ENCODE data around the gene FOXRED2.

FOXRED2 gene

GRCh38 chr22:36467042-36467810 lies 39.6 kb downstream of the FOXRED2 start:
- no peak for DNase-seq (ENCODE audit: extremely low read depth, insufficient read length)
- no peaks in the 10 kb centered on the region for H3K27me3 ChIP-seq (replicated peaks; ENCODE audit: control insufficient read depth, insufficient read depth, low read length)
- no peak for TF ChIP-seq CTCF (IDR thresholded peaks at IDR 0.05; ENCODE audit: insufficient read depth, low read length, poor library complexity, severe bottlenecking)
- H3K36me3 ChIP-seq (ENCODE audit: control insufficient read depth, insufficient read depth, low read length), result peaks cover 19% of the 10 kb centered on the region
- H3K4me3 ChIP-seq (replicated peaks; ENCODE audit: low read depth, low read length), result no peak overlapping the region

- no peak for TF ChIP-seq CTCF (IDR thresholded peaks at IDR 0.05; ENCODE audit: insufficient read depth, low read length, poor library complexity, severe bottlenecking)
- DNase-seq (ENCODE audit: extremely low read depth, insufficient read length), result no peak
- Histone ChIP-seq H3K4me3 (replicated peaks; ENCODE audit: low read depth, low read length) (no peak overlapping the region), H3K36me3 (ENCODE audit: control insufficient read depth, insufficient read depth, low read length) (peaks cover 18% of the 10 kb centered on the region), H3K27me3 (replicated peaks; ENCODE audit: control insufficient read depth, insufficient read depth, low read length) (no peaks in the 10 kb centered on the region)
These were observed 40.6 kb downstream of the FOXRED2 start for GRCh38 chr22:36466258-36466657.

GRCh38 chr22:36465232-36466021 lies 41.4 kb downstream of the FOXRED2 start:
- H3K36me3 ChIP-seq (ENCODE audit: control insufficient read depth, insufficient read depth, low read length), result peaks cover 14% of the 10 kb centered on the region
- no peaks in the 10 kb centered on the region for H3K27me3 ChIP-seq (replicated peaks; ENCODE audit: control insufficient read depth, insufficient read depth, low read length)
- no peak for TF ChIP-seq CTCF (IDR thresholded peaks at IDR 0.05; ENCODE audit: insufficient read depth, low read length, poor library complexity, severe bottlenecking)
- DNase-seq (ENCODE audit: extremely low read depth, insufficient read length), result no peak
- H3K4me3 ChIP-seq (replicated peaks; ENCODE audit: low read depth, low read length), result no peak overlapping the region

- no peak for DNase-seq (ENCODE audit: extremely low read depth, insufficient read length)
- H3K4me3 ChIP-seq (replicated peaks; ENCODE audit: low read depth, low read length), result no peak overlapping the region
These were observed 42.1 kb downstream of the FOXRED2 start for GRCh38 chr22:36464715-36465231.

GRCh38 chr22:36463783-36464184 lies 43.1 kb downstream of the FOXRED2 start:
- DNase-seq (ENCODE audit: extremely low read depth, insufficient read length), result no peak
- Histone ChIP-seq H3K36me3 (ENCODE audit: control insufficient read depth, insufficient read depth, low read length) (peaks cover 11% of the 10 kb centered on the region), H3K4me3 (replicated peaks; ENCODE audit: low read depth, low read length) (no peak overlapping the region), H3K27me3 (replicated peaks; ENCODE audit: control insufficient read depth, insufficient read depth, low read length) (no peaks in the 10 kb centered on the region)
- TF ChIP-seq CTCF (IDR thresholded peaks at IDR 0.05; ENCODE audit: insufficient read depth, low read length, poor library complexity, severe bottlenecking), result no peak

More at GRCh38 chr22:36464715-36465231, 42.1 kb downstream of the FOXRED2 start:
- peaks cover 14% of the 10 kb centered on the region for H3K36me3 ChIP-seq (ENCODE audit: control insufficient read depth, insufficient read depth, low read length)
- TF ChIP-seq CTCF (IDR thresholded peaks at IDR 0.05; ENCODE audit: insufficient read depth, low read length, poor library complexity, severe bottlenecking), result no peak
- no peaks in the 10 kb centered on the region for H3K27me3 ChIP-seq (replicated peaks; ENCODE audit: control insufficient read depth, insufficient read depth, low read length)
